ENCODE measurements around the gene SRPRB. TPM values are rescaled to one million over a fixed set of nuclear protein-coding genes. Genes with fewer than 3 reads are reported as not detected.

SRPRB gene
- total RNA-seq, 1 experiment from 2014 or later = 54.8 TPM

DNA sequence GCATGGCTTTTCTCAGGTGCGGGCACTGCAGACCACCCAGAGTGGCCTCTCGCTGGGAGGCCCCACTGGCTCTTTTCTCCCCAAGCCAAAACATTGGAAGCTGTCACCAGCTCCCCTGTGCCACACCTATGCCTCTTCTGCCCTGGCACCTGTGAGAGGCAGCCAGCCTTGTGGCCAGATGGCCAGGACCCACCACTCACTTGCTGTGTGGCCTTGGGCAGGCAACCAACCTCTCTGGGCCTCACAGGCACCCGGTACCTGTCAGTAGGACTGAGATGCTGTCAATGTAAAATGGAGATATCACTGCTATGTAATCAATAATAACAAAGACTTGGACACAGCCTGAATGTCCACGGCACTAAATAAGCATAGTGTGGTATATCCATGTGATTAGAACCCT lies 36.5 kb downstream of the SRPRB start:
- Mint-ChIP-seq H3K36me3 (ENCODE audit: insufficient read depth in 1 of 3, low read depth in 3 of 3) (peaks cover 0 to 3% (median 0%) of the 10 kb centered on the region in 3 experiments; a peak in 1 of 7 replicates), H3K4me3 (no peak overlapping the region), H3K4me1 (peaks cover 5 to 6% of the 10 kb centered on the region in 2 experiments; a peak in 1 of 4 replicates), H3K9me3 (no peaks in the 10 kb centered on the region), H3K27me3 (ENCODE audit: low read depth) (no peaks in the 10 kb centered on the region; the same call in 1 of the 2 replicates), H3K27ac (no peak overlapping the region)
- Histone ChIP-seq H3T11ph (ENCODE audit: low read length) (no peak overlapping the region), H2BK15ac (ENCODE audit: low read depth, low read length) (no peak overlapping the region), H2BK5ac (ENCODE audit: insufficient read length, low read length) (no peak overlapping the region), H3K4me1 (ENCODE audit: insufficient read depth, low read length) (no peaks in the 10 kb centered on the region), H4K5ac (ENCODE audit: insufficient read length, low read depth, low read length) (no peak overlapping the region), H4K8ac (replicated peaks; ENCODE audit: insufficient read length, low read depth, low read length) (no peak overlapping the region), H3K14ac (ENCODE audit: insufficient read depth, low read length) (no peak overlapping the region), H2BK20ac (ENCODE audit: low read depth, low read length, poor library complexity, severe bottlenecking) (no peak overlapping the region), H3K27me3 (ENCODE audit: insufficient read depth, low read length) (no peaks in the 10 kb centered on the region), H2BK12ac (ENCODE audit: insufficient read length, low read depth, low read length) (no peak overlapping the region), H3K18ac (ENCODE audit: insufficient read length, low read depth, low read length) (no peak overlapping the region), H2BK120ac (ENCODE audit: low read depth, low read length, poor library complexity, severe bottlenecking) (no peak overlapping the region), H4K20me1 (ENCODE audit: control insufficient read depth, insufficient read depth, insufficient read length) (no peaks in the 10 kb centered on the region), H3K9ac (ENCODE audit: extremely low read depth, insufficient read length, low read length) (no peak overlapping the region), H3K4me2 (ENCODE audit: insufficient read depth, insufficient read length, low read length) (no peak overlapping the region), H3K9me3 (ENCODE audit: control insufficient read depth, low read depth, low read length) (no peaks in the 10 kb centered on the region), H3K4ac (ENCODE audit: low read depth, low read length) (no peak overlapping the region), H2AK5ac (ENCODE audit: insufficient read length, low read length) (no peak overlapping the region), H3K79me2 (ENCODE audit: insufficient read depth, low read length) (no peaks in the 10 kb centered on the region), H2AFZ (ENCODE audit: low read length) (no peak overlapping the region), H4K91ac (ENCODE audit: insufficient read length, low read depth, low read length) (no peak overlapping the region), H3K56ac (ENCODE audit: insufficient read length, low read depth, low read length) (no peak overlapping the region), H3K23ac (ENCODE audit: insufficient read length, low read depth, low read length) (no peak overlapping the region), H3K23me2 (ENCODE audit: insufficient read length, low read depth, low read length, poor library complexity, severe bottlenecking) (no peaks in the 10 kb centered on the region), H3K27ac (ENCODE audit: insufficient read length, low read depth, low read length) (no peak overlapping the region), H3K79me1 (ENCODE audit: insufficient read depth, low read depth, low read length, poor library complexity, severe bottlenecking) (no peaks in the 10 kb centered on the region)
- DNase-seq = no peak
- WGBS (ENCODE audit: extremely low coverage, insufficient read length, low lambda C conversion rate) = no CpG with 5 or more reads among the region's 4 CpGs
- TF ChIP-seq, protein P1, sequence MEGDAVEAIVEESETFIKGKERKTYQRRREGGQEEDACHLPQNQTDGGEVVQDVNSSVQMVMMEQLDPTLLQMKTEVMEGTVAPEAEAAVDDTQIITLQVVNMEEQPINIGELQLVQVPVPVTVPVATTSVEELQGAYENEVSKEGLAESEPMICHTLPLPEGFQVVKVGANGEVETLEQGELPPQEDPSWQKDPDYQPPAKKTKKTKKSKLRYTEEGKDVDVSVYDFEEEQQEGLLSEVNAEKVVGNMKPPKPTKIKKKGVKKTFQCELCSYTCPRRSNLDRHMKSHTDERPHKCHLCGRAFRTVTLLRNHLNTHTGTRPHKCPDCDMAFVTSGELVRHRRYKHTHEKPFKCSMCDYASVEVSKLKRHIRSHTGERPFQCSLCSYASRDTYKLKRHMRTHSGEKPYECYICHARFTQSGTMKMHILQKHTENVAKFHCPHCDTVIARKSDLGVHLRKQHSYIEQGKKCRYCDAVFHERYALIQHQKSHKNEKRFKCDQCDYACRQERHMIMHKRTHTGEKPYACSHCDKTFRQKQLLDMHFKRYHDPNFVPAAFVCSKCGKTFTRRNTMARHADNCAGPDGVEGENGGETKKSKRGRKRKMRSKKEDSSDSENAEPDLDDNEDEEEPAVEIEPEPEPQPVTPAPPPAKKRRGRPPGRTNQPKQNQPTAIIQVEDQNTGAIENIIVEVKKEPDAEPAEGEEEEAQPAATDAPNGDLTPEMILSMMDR (conservative IDR thresholded peaks at IDR 0.05) = no peak
